HEK293 (cell line): Measurements from ENCODE around the gene METAP1.

Experiments
- CTCF ChIA-PET: fragments of 350-600 bp; formaldehyde crosslinking; extraction: SDS; loops from one replicate; lab custom pipeline; 2021; ENCODE audit warnings: antibody characterized with exemption; lab: Yijun Ruan, JAX
- POLR2A ChIA-PET: fragments of 300-600 bp; formaldehyde crosslinking; extraction: SDS; loops from one replicate; lab custom pipeline; 2020; ENCODE audit warnings: antibody characterized with exemption, inconsistent platforms; lab: Yijun Ruan, JAX
- H3K27ac ChIP-seq: fragments of 200-500 bp; sonication (Bioruptor generic); 2 replicates; pipeline ENCODE4 v1.5.1; 2014; ENCODE audit warnings: low read depth, low read length, control low read depth, inconsistent platforms; ENCODE audit errors: extremely low read depth
- H3K36me3 ChIP-seq, 2 experiments: fragments of 200-500 bp in 1 of 2; sonication (Bioruptor generic) in 1 of 2; 1 replicate in 1 of 2; 2 replicates in 1 of 2; pipeline ENCODE4 v1.5.1; 2014 to 2017; ENCODE audit warnings: inconsistent platforms in 2 of 2, low read length in 2 of 2; ENCODE audit not compliant: control insufficient read depth in 2 of 2, insufficient read depth in 1 of 2
- H3K4me1 ChIP-seq: fragments of 200-500 bp; sonication (Bioruptor generic); 2 replicates; pipeline ENCODE4 v1.5.1; 2014; ENCODE audit warnings: mild to moderate bottlenecking, low read length, inconsistent platforms; ENCODE audit not compliant: control insufficient read depth, insufficient read depth
- H3K4me3 ChIP-seq: 2 replicates; pipeline ENCODE4 v1.5.1; 2011; ENCODE audit warnings: low read depth, mild to moderate bottlenecking, control low read depth, low read length, moderate library complexity
- H3K9me3 ChIP-seq: fragments of 200-500 bp; sonication (Bioruptor generic); 2 replicates; pipeline ENCODE4 v1.5.1; 2014; ENCODE audit warnings: low read depth, low read length, inconsistent platforms; ENCODE audit not compliant: control insufficient read depth, insufficient read depth
- GFI1B ChIP-seq: fragments of 450-650 bp; formaldehyde crosslinking; IDR thresholded peaks from 2 replicates; pipeline ENCODE4 v1.5.1; 2016; ENCODE audit warnings: missing biosample characterization, missing genetic modification characterization
- PRDM1 ChIP-seq: fragments of 450-650 bp; formaldehyde crosslinking; IDR thresholded peaks from 2 replicates; pipeline ENCODE4; 2016; ENCODE audit warnings: missing biosample characterization, missing genetic modification characterization
- SCRT1 ChIP-seq: fragments of 450-650 bp; formaldehyde crosslinking; IDR thresholded peaks from 2 replicates; pipeline ENCODE4 v1.5.1; 2016; ENCODE audit warnings: missing biosample characterization, missing genetic modification characterization, borderline replicate concordance
- SCRT2 ChIP-seq: fragments of 450-650 bp; formaldehyde crosslinking; IDR thresholded peaks from 2 replicates; pipeline ENCODE4 v1.5.1; 2016; ENCODE audit warnings: missing biosample characterization, missing genetic modification characterization
- TRIM28 ChIP-seq: IDR thresholded peaks from 2 replicates; pipeline ENCODE4 v1.6.1; 2011; ENCODE audit warnings: low read length, control low read depth, borderline replicate concordance
- WT1 ChIP-seq: fragments of 450-650 bp; formaldehyde crosslinking; IDR thresholded peaks from 2 replicates; pipeline ENCODE4 v1.5.1; 2016; ENCODE audit warnings: missing biosample characterization, missing genetic modification characterization
- ZNF174 ChIP-seq: fragments of 450-650 bp; formaldehyde crosslinking; IDR thresholded peaks from 2 replicates; pipeline ENCODE4 v1.5.0; 2017; ENCODE audit warnings: missing biosample characterization, mild to moderate bottlenecking, missing genetic modification characterization
- ZNF239 ChIP-seq: fragments of 450-650 bp; formaldehyde crosslinking; IDR thresholded peaks from 2 replicates; pipeline ENCODE4 v1.5.1; 2016; ENCODE audit warnings: missing biosample characterization, missing genetic modification characterization
- ZNF24 ChIP-seq: fragments of 450-650 bp; formaldehyde crosslinking; IDR thresholded peaks from 2 replicates; pipeline ENCODE4 v1.5.1; 2016; ENCODE audit warnings: missing biosample characterization, missing genetic modification characterization
- ZNF324 ChIP-seq: fragments of 450-650 bp; formaldehyde crosslinking; IDR thresholded peaks from 2 replicates; pipeline ENCODE4 v1.5.1; 2016; ENCODE audit warnings: missing biosample characterization, missing genetic modification characterization
- ZNF335 ChIP-seq: fragments of 450-650 bp; formaldehyde crosslinking; conservative IDR thresholded peaks from 2 replicates; pipeline ENCODE4 v1.5.1; 2016; ENCODE audit warnings: missing biosample characterization, missing genetic modification characterization
- ZNF354C ChIP-seq: fragments of 450-650 bp; formaldehyde crosslinking; IDR thresholded peaks from 2 replicates; pipeline ENCODE4 v1.5.1; 2016; ENCODE audit warnings: missing biosample characterization, missing genetic modification characterization, low read depth, borderline replicate concordance
- ZNF426 ChIP-seq: fragments of 450-650 bp; formaldehyde crosslinking; IDR thresholded peaks from 2 replicates; pipeline ENCODE4 v1.5.1; 2017; ENCODE audit warnings: missing biosample characterization, missing genetic modification characterization, mild to moderate bottlenecking, inconsistent platforms, moderate library complexity
- ZNF555 ChIP-seq: fragments of 450-650 bp; formaldehyde crosslinking; conservative IDR thresholded peaks from 2 replicates; pipeline ENCODE4 v1.5.1; 2017; ENCODE audit warnings: missing biosample characterization, mild to moderate bottlenecking, missing genetic modification characterization, inconsistent platforms
- ZNF610 ChIP-seq: fragments of 450-650 bp; formaldehyde crosslinking; IDR thresholded peaks from 2 replicates; pipeline ENCODE4 v1.5.1; 2016; ENCODE audit warnings: missing biosample characterization, missing genetic modification characterization, borderline replicate concordance
- ZNF664 ChIP-seq: fragments of 450-650 bp; formaldehyde crosslinking; IDR thresholded peaks from 2 replicates; pipeline ENCODE4 v1.5.1; 2016; ENCODE audit warnings: missing biosample characterization, missing genetic modification characterization
- ZNF701 ChIP-seq: fragments of 450-650 bp; formaldehyde crosslinking; IDR thresholded peaks from 2 replicates; pipeline ENCODE4 v1.5.1; 2016; ENCODE audit warnings: missing biosample characterization, missing genetic modification characterization
- ZNF776 ChIP-seq: fragments of 450-650 bp; formaldehyde crosslinking; IDR thresholded peaks from 2 replicates; pipeline ENCODE4 v1.5.0; 2017; ENCODE audit warnings: missing biosample characterization, missing genetic modification characterization, borderline replicate concordance
- ZNF837 ChIP-seq: fragments of 450-650 bp; formaldehyde crosslinking; IDR thresholded peaks from 2 replicates; pipeline ENCODE4 v1.5.1; 2016; ENCODE audit warnings: missing biosample characterization, missing genetic modification characterization
- TF ChIP-seq, protein P1 (sequence below): fragments of 450-650 bp; formaldehyde crosslinking; IDR thresholded peaks from 2 replicates; pipeline ENCODE4 v1.5.1; 2016; ENCODE audit warnings: missing biosample characterization, missing genetic modification characterization, borderline replicate concordance
- TF ChIP-seq, protein P2 (sequence below): fragments of 450-650 bp; formaldehyde crosslinking; IDR thresholded peaks from 2 replicates; pipeline ENCODE4 v1.5.1; 2017; ENCODE audit warnings: missing biosample characterization, missing genetic modification characterization
- TF ChIP-seq, protein P3 (sequence below): fragments of 450-650 bp; formaldehyde crosslinking; IDR thresholded peaks from 2 replicates; pipeline ENCODE4 v1.5.1; 2016; ENCODE audit warnings: missing biosample characterization, missing genetic modification characterization

The METAP1 gene

DNA sequence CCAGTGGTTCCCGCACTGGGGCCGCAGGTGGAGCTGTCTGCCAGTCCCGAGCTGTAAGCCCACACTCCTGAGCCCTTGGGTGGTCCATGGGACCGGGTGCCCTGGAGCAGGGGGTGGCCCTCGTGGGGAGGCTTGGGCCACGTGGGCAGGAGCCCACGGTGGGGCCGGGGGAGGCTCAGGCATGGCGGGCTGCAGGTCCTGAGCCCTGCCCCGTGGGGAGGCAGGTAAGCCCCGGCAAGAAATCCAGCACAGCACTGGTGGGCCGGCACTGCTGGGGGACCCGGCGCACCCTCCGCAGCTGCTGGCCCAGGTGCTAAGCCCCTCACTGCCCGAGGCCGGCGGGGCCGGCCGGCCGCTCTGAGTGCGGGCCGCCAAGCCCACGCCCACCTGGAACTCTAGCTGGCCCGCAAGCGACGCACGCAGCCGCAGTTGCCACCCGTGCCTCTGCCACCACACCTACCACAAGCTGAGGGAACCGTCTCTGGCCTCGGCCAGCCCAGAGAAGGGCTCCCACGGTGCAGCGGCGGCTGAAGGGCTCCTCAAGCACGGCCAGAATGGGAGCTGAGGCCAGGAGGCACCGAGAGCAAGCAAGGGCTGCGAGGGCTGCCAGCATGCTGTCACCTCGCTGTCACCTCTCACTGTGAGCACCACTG is 2.0 kb upstream of the METAP1 start:
- TF ChIP-seq PRDM1 (tag by site-specific recombination): no peak
- no peak for TF ChIP-seq ZNF24
- TF ChIP-seq, protein P1, sequence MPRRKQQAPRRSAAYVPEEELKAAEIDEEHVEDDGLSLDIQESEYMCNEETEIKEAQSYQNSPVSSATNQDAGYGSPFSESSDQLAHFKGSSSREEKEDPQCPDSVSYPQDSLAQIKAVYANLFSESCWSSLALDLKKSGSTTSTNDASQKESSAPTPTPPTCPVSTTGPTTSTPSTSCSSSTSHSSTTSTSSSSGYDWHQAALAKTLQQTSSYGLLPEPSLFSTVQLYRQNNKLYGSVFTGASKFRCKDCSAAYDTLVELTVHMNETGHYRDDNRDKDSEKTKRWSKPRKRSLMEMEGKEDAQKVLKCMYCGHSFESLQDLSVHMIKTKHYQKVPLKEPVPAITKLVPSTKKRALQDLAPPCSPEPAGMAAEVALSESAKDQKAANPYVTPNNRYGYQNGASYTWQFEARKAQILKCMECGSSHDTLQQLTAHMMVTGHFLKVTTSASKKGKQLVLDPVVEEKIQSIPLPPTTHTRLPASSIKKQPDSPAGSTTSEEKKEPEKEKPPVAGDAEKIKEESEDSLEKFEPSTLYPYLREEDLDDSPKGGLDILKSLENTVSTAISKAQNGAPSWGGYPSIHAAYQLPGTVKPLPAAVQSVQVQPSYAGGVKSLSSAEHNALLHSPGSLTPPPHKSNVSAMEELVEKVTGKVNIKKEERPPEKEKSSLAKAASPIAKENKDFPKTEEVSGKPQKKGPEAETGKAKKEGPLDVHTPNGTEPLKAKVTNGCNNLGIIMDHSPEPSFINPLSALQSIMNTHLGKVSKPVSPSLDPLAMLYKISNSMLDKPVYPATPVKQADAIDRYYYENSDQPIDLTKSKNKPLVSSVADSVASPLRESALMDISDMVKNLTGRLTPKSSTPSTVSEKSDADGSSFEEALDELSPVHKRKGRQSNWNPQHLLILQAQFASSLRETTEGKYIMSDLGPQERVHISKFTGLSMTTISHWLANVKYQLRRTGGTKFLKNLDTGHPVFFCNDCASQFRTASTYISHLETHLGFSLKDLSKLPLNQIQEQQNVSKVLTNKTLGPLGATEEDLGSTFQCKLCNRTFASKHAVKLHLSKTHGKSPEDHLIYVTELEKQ: no peak
- TF ChIP-seq ZNF555 (tag by site-specific recombination): no peak
- no peak for TF ChIP-seq ZNF239 (tag by site-specific recombination)
- TF ChIP-seq ZNF426 (tag by site-specific recombination): no peak
- no peak for TF ChIP-seq GFI1B (tag by site-specific recombination)
- TF ChIP-seq, protein P2, sequence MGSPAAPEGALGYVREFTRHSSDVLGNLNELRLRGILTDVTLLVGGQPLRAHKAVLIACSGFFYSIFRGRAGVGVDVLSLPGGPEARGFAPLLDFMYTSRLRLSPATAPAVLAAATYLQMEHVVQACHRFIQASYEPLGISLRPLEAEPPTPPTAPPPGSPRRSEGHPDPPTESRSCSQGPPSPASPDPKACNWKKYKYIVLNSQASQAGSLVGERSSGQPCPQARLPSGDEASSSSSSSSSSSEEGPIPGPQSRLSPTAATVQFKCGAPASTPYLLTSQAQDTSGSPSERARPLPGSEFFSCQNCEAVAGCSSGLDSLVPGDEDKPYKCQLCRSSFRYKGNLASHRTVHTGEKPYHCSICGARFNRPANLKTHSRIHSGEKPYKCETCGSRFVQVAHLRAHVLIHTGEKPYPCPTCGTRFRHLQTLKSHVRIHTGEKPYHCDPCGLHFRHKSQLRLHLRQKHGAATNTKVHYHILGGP (tag by site-specific recombination): no peak
- no peak for TF ChIP-seq ZNF776 (tag by site-specific recombination)
- TF ChIP-seq ZNF610 (tag by site-specific recombination): no peak
- no peak for TF ChIP-seq ZNF174
- TF ChIP-seq, protein P3, sequence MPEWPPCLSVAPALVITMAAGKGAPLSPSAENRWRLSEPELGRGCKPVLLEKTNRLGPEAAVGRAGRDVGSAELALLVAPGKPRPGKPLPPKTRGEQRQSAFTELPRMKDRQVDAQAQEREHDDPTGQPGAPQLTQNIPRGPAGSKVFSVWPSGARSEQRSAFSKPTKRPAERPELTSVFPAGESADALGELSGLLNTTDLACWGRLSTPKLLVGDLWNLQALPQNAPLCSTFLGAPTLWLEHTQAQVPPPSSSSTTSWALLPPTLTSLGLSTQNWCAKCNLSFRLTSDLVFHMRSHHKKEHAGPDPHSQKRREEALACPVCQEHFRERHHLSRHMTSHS (tag by site-specific recombination): no peak
- no peak for TF ChIP-seq ZNF701
- TF ChIP-seq ZNF354C (tag by site-specific recombination): no peak
- no peak for TF ChIP-seq ZNF324 (tag by site-specific recombination)
- no peak for TF ChIP-seq WT1 (tag by site-specific recombination)
- ChIA-PET CTCF (interaction anchor here (5.0 kb wide), 1 partner anchor 63 kb away, joined by 44 read pairs; no protein-coding TSS in a partner anchor), POLR2A (no interaction called here)
- H3K27ac ChIP-seq: no peak overlapping the region
- H3K36me3 ChIP-seq: no peaks in the 10 kb centered on the region
- no peaks in the 10 kb centered on the region for H3K4me1 ChIP-seq
- H3K4me3 ChIP-seq: no peak overlapping the region
- H3K9me3 ChIP-seq: no peaks in the 10 kb centered on the region

DNA sequence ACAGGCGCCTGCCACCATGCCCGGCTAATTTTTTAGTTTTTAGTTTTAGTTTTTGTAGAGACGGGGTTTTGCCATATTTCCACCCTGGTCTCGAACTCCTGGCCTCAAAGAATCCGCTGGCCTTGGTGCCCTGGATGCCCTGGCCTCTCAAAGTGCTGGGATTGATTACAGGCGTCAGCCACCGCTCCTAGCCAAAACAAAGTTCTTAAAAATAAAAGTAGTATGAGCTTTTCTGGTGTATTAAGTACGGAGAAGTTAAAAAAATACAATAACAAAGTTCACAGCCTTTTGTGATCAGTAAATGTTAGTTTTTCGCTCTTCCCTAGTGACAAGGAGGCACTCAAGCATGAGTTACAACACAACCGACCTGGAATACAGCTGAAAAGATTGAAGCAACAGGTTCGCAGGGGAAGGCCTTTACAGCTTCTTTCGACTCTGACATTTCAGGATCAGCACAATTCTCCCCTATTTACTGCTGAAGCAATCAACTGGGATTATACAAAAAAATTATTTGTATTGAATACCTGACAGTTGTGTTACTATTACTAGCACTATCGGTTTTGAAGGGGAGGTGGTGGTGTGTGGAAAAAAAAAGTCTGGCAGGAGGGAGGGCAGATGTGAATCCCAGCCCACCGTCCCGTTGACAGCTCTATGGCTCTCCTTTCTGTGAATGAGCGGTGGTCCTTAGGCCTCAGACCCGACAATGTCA is 893 bp upstream of the METAP1 start:
- H3K4me1 ChIP-seq: no peaks in the 10 kb centered on the region
- no peak for TF ChIP-seq ZNF664 (tag by site-specific recombination)
- 0 out of 2 replicates have a peak, but pooled peaks have one; percentile 12 for TF ChIP-seq TRIM28
- peak; percentile 16; the same call in 1 of the 2 replicates for TF ChIP-seq ZNF335
- TF ChIP-seq SCRT2 (tag by site-specific recombination): peak; percentile 91
- no peak for TF ChIP-seq ZNF837 (tag by site-specific recombination)
- TF ChIP-seq SCRT1 (tag by site-specific recombination): 0 out of 2 replicates have a peak, but pooled peaks have one; percentile 31
- TF ChIP-seq, all 188 proteins: peak for 4
- H3K9me3 ChIP-seq: no peaks in the 10 kb centered on the region
- H3K36me3 ChIP-seq: no peaks in the 10 kb centered on the region
- peak overlapping the region; percentile 60; the same call in 1 of the 2 replicates for H3K27ac ChIP-seq
- POLR2A ChIA-PET: interaction anchor here (0.6 to 1.8 kb wide), 15 partner anchors 8 to 733 kb away, joined by 3 to 36 read pairs (median 5); partner anchors contain the start of genes ADH5, EIF4E and RAP1GDS1
- CTCF ChIA-PET: interaction anchor here (0.8 to 5.0 kb wide), 10 partner anchors 14 to 845 kb away, joined by 3 to 44 read pairs (median 4); no protein-coding TSS in a partner anchor
- peak overlapping the region; percentile 47 for H3K4me3 ChIP-seq
